PC-3 (cell line): ENCODE results near the gene CHGA.

Source experiments
- EZH2phosphoT487 ChIP-seq: fragments of 300-600 bp; sonication (generic); IDR thresholded peaks from 2 replicates; pipeline ENCODE4 v1.6.1; 2018; ENCODE audit warnings: mild to moderate bottlenecking, antibody characterized with exemption, low read length, borderline replicate concordance
- TF ChIP-seq, protein P1 (sequence below): fragments of 300-600 bp; sonication (generic); conservative IDR thresholded peaks from 2 replicates; pipeline ENCODE4 v1.5.1; 2017; ENCODE audit warnings: antibody characterized with exemption, low read depth, mild to moderate bottlenecking, low read length

GRCh38 chr14:92890830-92891588 is 31.9 kb upstream of the CHGA start:
- TF ChIP-seq, protein P1, sequence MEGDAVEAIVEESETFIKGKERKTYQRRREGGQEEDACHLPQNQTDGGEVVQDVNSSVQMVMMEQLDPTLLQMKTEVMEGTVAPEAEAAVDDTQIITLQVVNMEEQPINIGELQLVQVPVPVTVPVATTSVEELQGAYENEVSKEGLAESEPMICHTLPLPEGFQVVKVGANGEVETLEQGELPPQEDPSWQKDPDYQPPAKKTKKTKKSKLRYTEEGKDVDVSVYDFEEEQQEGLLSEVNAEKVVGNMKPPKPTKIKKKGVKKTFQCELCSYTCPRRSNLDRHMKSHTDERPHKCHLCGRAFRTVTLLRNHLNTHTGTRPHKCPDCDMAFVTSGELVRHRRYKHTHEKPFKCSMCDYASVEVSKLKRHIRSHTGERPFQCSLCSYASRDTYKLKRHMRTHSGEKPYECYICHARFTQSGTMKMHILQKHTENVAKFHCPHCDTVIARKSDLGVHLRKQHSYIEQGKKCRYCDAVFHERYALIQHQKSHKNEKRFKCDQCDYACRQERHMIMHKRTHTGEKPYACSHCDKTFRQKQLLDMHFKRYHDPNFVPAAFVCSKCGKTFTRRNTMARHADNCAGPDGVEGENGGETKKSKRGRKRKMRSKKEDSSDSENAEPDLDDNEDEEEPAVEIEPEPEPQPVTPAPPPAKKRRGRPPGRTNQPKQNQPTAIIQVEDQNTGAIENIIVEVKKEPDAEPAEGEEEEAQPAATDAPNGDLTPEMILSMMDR: no peak
- TF ChIP-seq EZH2phosphoT487: no peak
